NCI-H2171 (cell line): Measurements from ENCODE around the gene FTO.

ENCODE experiments used
- DNase-seq: peaks from one replicate; lab custom pipeline; 2025; lab: John Stamatoyannopoulos, UW

The FTO gene

DNA sequence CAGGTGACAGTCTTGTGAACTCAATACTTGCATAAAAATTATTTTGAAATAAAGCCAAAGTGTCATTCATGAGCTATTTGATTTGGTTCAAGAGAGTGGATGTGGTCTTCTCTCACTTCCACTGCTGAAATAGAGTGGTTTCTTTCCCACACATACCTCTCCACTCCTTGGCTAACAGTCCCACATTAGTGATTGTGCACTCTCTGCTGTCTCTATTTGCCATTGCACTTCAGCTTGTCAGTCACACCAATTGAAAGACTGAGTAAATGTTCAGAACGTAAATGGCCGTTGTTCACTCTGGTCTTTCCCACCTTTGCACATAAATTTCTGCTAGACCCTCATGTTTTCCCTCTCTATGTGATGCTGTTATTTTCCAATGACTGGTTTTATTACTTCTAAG lies 197.5 kb downstream of the FTO start:
- DNase-seq: no peak

GRCh38 chr16:53904533-53904932 lies 200.6 kb downstream of the FTO start:
- DNase-seq: no peak

- DNase-seq: no peak
Measured at GRCh38 chr16:53905028-53905427, 201.1 kb downstream of the FTO start.

GRCh38 chr16:53908731-53909130 lies 204.8 kb downstream of the FTO start:
- DNase-seq: no peak

- DNase-seq: no peak
Measured at GRCh38 chr16:53910990-53911389, 207.0 kb downstream of the FTO start.

DNA sequence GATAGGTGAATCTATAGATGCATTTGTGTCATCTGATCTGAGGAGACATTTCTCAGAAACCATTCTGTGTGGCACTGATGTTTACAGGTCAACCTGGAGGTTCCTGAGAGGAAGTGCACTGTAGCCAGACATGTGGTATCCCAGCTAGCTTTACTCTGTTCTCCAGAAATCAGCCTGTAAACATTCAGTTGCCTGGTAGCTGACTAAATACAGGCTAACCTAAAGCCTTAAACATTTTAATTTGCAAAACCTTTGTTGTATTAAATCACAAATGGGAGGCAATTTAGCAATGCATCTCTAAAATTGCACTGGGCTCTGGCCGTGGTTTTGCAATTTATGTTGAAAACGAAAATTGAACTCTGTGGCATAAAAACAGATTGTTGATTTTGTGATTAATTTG lies 207.6 kb downstream of the FTO start:
- DNase-seq: no peak

DNA sequence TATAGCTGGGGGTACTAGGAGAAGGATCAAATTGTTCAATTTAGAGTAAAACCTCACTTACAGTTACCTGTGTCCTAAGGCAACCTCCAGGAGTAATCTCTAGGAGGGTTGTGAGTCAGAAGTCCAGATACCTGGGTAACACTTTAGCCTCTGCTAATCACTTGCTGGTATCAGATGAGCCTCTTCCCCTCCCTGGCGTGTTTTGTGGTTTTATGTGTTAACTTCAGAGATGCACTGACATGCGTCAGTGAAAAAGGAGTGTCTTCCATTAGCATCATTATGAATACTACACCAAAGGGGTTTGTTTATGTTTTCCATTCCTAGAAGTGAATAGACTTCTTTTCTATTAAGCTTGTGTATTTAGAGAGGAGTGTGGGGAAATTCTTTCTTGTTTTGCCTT lies 208.2 kb downstream of the FTO start:
- DNase-seq: no peak

- no peak for DNase-seq
Measured at GRCh38 chr16:53913099-53913870, 209.3 kb downstream of the FTO start.

DNA sequence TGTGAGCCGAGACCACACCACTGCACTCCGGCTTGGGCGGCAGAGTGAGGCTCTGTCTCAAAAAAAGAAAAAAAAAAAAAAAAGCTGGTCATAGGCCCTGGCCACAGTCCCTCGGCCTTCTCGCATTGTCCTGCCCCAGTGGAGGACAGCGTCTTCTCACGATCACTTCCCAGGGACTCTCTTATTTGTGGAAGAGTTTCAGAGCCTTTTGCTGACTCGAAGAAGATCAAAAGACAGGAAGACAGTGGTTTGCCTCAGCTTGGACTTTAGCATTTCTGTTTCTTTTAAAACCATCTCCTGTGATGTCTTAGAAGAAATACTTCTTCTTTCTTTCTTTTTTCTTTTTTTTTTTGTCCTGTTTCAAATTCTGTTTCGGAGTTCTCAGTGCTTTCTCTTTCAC lies 210.0 kb downstream of the FTO start:
- no peak for DNase-seq

DNA sequence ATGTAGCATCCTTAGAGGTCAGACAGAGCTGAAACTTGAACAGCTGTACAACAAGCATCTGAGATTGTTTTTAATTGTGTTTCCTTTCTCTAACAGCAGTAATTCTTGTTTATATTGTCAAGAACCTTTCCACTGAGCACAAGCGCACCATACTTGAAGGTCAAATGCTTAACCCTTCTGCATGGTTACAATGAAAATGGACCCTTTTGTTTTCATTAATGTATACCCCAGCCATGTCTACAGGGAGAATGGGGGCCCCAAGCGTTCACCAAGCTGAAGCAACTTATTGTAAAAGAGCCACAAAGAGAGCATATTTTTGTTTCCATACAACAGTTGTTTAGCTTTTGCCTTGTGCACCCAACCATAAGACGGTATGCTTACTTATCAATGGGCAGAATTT lies 210.8 kb downstream of the FTO start:
- no peak for DNase-seq

- DNase-seq: no peak
Measured at GRCh38 chr16:53915452-53916160, 211.7 kb downstream of the FTO start.

- no peak for DNase-seq
Measured at GRCh38 chr16:53920988-53921387, 217.0 kb downstream of the FTO start.

GRCh38 chr16:53922067-53922806 lies 218.3 kb downstream of the FTO start:
- no peak for DNase-seq

- DNase-seq: no peak
Measured at GRCh38 chr16:53922807-53923571, 219.0 kb downstream of the FTO start.

DNA sequence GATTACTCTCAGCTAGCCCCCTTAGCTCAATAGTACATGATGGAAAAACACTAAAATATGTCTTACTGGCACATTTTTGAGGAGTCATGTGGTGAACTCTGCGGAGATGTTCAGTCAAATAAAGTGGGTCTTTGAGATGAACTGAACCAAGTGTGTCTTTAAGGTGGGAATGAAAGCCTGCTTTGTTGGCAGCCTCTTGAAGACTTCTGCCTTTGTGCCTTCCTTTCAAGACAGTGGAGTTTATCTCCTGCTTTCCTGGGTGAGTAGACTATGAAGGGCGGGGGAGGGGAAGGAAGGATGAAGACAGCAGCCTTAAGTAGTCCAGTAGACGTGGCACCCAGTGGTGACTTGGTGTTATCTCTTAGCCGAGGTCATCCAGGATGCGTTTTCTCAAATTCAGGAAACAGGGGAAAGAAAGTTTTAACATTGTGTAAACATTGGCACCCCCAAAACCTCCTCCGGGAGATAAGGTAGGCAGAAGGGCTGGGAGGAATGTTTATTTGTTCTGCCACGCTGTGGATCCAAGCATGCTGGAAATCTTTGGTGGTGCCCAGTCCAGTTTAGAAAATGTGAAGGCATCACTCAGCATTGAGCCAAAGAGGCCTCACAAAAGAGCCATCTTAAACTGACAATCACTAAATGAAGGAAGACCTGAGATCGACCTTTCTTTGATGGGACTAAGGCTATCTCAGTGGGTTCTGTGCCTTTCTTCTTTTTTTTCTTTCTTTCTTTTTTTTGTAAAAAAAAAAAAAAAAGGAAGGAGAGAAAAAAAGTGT lies 220.6 kb downstream of the FTO start:
- DNase-seq: no peak

- no peak for DNase-seq
Measured at GRCh38 chr16:53925107-53925410, 221.1 kb downstream of the FTO start.

GRCh38 chr16:53925526-53925925 lies 221.6 kb downstream of the FTO start:
- no peak for DNase-seq

DNA sequence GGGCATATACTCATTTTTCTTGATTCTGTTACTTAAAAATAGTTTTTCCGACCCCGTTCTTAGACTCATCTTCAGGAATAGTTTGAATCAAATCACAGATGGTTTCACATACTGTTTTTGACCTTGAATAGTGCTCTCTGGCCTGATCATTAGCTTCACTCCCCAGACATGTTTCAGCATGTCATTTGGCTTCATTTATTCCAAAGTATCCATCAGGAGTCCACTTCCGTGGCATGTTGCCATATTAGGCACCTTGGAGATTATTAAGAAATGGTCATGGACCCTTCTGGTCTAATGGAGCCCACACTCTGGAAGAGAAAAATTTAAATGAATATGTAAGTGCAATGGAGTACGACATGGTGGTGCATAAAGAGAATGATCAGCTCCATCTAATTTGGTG lies 222.3 kb downstream of the FTO start:
- no peak for DNase-seq

DNA sequence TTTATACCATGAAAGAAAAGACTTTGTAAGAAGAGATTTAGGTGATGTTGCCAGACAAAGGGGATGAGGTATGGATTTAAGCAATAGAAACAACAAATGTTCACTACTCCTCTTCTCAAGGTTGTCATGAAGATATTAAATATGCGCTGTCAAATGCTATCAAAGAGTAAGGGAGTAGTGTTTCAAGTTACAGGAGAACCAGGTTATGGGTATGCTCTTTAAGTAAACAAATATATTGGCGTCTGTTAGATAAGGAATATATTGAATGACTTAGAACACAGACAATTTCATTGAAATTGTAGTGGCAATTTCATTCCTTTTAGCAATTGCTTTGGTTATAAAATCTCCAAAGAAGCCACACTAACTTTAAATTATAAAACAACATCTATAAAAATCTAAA lies 229.0 kb downstream of the FTO start:
- DNase-seq: no peak

DNA sequence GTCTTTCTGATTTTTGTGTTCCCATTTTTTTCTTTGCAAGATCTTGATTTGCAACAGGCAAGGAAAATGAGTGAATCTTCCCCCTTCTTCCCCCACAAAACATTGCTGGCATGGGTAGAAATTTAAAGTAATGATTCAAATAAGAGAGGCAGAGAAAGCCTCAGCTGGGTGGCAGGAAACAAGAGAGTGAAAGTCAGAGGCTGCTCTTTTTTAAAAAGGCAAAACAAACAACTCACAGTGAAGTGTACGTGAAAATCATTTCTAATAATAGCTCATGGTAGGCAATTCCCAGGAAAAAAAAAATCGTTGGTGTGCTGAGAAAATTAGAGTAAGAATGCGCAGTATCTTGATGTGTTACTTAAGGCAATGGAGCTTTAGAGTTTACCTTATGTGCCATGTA lies 229.5 kb downstream of the FTO start:
- DNase-seq: no peak

- DNase-seq: no peak
Measured at GRCh38 chr16:53936052-53936451, 232.1 kb downstream of the FTO start.

DNA sequence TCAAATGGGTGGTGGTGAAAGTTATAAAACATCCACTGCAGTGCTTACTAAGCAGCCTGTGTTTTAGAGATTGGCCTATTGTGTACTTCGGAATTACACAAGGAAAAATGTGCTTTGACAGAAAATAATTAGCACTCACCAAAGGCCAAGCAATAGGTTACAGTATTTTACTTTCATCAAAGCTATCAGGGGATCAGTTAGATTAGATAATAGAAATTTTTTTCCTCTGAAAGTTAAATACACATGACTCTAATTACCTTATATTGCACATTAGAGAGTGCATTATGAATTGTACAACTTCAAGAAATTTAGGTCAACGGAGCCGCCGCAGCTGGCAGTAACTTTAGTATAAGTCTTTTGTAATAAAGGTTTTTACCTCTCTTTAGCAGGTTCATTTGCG lies 232.6 kb downstream of the FTO start:
- DNase-seq: no peak
